ENCODE measurements around the gene EFEMP1.
A peak's percentile ranks its signal among the peaks of the same experiment; 100 is the strongest.

Gene EFEMP1

GRCh38 chr2:55918856-55919255 is 4.7 kb downstream of the EFEMP1 start:
- Histone ChIP-seq H3K4me1 (ENCODE audit: control insufficient read depth in 5 of 5, insufficient read depth in 5 of 5, low read length in 5 of 5) (peaks cover 0 to 65% (median 30%) of the 10 kb centered on the region in 5 donors), H3K4me3 (ENCODE audit: low read depth in 1 of 5, low read length in 5 of 5) (no peak overlapping the region), H3K9ac (ENCODE audit: low read length in 5 of 5) (no peak overlapping the region)

GRCh38 chr2:55917713-55918390 is 5.7 kb downstream of the EFEMP1 start:
- Histone ChIP-seq H3K9ac (ENCODE audit: low read length in 5 of 5) (peak overlapping the region in 1 of 5 donors; percentile 44), H3K4me3 (ENCODE audit: low read depth in 1 of 5, low read length in 5 of 5) (no peak overlapping the region), H3K27ac (ENCODE audit: low read depth, low read length) (no peak overlapping the region)

More at GRCh38 chr2:55918856-55919255, 4.7 kb downstream of the EFEMP1 start:
- peaks cover 6 to 22% (median 16%) of the 10 kb centered on the region in 5 donors for H3K36me3 ChIP-seq (ENCODE audit: control insufficient read depth in 5 of 5, insufficient read depth in 5 of 5, low read length in 5 of 5)
- no peaks in the 10 kb centered on the region for H3K9me3 ChIP-seq (ENCODE audit: control insufficient read depth in 5 of 5, low read length in 5 of 5)
- peaks cover 0 to 13% (median 0%) of the 10 kb centered on the region in 5 donors for H3K27me3 ChIP-seq (ENCODE audit: control insufficient read depth in 5 of 5, insufficient read depth in 4 of 5, low read length in 5 of 5)
- peak overlapping the region; percentile 55 for H3K27ac ChIP-seq (ENCODE audit: low read depth, low read length)

GRCh38 chr2:55917117-55917516 is 6.5 kb downstream of the EFEMP1 start:
- Histone ChIP-seq H3K27ac (ENCODE audit: low read depth, low read length) (no peak overlapping the region), H3K9me3 (ENCODE audit: control insufficient read depth in 5 of 5, low read length in 5 of 5) (no peaks in the 10 kb centered on the region), H3K9ac (ENCODE audit: low read length in 5 of 5) (peak overlapping the region in 1 of 5 donors; percentile 44), H3K4me1 (ENCODE audit: control insufficient read depth in 5 of 5, insufficient read depth in 5 of 5, low read length in 5 of 5) (peaks cover 0 to 51% (median 21%) of the 10 kb centered on the region in 5 donors), H3K4me3 (ENCODE audit: low read depth in 1 of 5, low read length in 5 of 5) (no peak overlapping the region), H3K27me3 (ENCODE audit: control insufficient read depth in 5 of 5, insufficient read depth in 4 of 5, low read length in 5 of 5) (peaks cover 0 to under 1% (median 0%) of the 10 kb centered on the region in 5 donors), H3K36me3 (ENCODE audit: control insufficient read depth in 5 of 5, insufficient read depth in 5 of 5, low read length in 5 of 5) (peaks cover 6 to 22% (median 16%) of the 10 kb centered on the region in 5 donors)

More at GRCh38 chr2:55917713-55918390, 5.7 kb downstream of the EFEMP1 start:
- no peaks in the 10 kb centered on the region for H3K9me3 ChIP-seq (ENCODE audit: control insufficient read depth in 5 of 5, low read length in 5 of 5)
- peaks cover 0 to 57% (median 23%) of the 10 kb centered on the region in 5 donors for H3K4me1 ChIP-seq (ENCODE audit: control insufficient read depth in 5 of 5, insufficient read depth in 5 of 5, low read length in 5 of 5)
- peaks cover 0 to 8% (median 0%) of the 10 kb centered on the region in 5 donors for H3K27me3 ChIP-seq (ENCODE audit: control insufficient read depth in 5 of 5, insufficient read depth in 4 of 5, low read length in 5 of 5)
- peaks cover 6 to 22% (median 16%) of the 10 kb centered on the region in 5 donors for H3K36me3 ChIP-seq (ENCODE audit: control insufficient read depth in 5 of 5, insufficient read depth in 5 of 5, low read length in 5 of 5)

DNA sequence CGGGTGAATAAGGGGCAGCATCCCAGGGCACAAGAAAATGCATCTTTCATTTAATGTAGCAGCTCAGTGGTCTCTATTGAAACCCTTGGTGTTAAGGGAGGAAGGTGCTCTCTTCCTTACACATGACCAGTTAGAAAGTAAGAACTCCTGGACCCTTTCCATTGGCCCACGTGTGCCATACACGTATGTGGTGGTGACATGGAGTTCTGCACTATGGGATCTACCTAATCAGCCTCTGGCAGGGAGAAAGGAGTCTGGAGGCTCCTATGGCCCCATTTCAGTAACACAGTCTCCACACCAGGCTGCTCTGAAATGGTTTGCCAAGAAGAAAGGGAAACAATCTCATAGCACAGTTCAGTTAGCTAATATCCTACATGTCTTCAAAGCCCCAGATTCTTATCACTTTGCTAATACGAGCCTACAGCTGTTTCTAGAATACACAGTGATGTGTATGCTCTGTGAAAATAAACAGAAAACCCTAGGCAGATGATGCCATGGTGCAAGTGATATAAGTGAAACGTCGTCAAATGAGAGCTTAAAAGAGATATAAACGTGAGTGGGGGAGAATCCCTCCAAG is 7.0 kb downstream of the EFEMP1 start:
- Histone ChIP-seq H3K27me3 (ENCODE audit: control insufficient read depth in 5 of 5, insufficient read depth in 4 of 5, low read length in 5 of 5) (no peaks in the 10 kb centered on the region), H3K27ac (ENCODE audit: low read depth, low read length) (peak overlapping the region; percentile 3), H3K4me1 (ENCODE audit: control insufficient read depth in 5 of 5, insufficient read depth in 5 of 5, low read length in 5 of 5) (peaks cover 0 to 45% (median 17%) of the 10 kb centered on the region in 5 donors), H3K9ac (ENCODE audit: low read length in 5 of 5) (peak overlapping the region in 2 of 5 donors; percentile 10 to 42), H3K4me3 (ENCODE audit: low read depth in 1 of 5, low read length in 5 of 5) (peak overlapping the region in 1 of 5 donors; percentile 27), H3K9me3 (ENCODE audit: control insufficient read depth in 5 of 5, low read length in 5 of 5) (no peaks in the 10 kb centered on the region), H3K36me3 (ENCODE audit: control insufficient read depth in 5 of 5, insufficient read depth in 5 of 5, low read length in 5 of 5) (peaks cover 6 to 22% (median 16%) of the 10 kb centered on the region in 5 donors)

DNA sequence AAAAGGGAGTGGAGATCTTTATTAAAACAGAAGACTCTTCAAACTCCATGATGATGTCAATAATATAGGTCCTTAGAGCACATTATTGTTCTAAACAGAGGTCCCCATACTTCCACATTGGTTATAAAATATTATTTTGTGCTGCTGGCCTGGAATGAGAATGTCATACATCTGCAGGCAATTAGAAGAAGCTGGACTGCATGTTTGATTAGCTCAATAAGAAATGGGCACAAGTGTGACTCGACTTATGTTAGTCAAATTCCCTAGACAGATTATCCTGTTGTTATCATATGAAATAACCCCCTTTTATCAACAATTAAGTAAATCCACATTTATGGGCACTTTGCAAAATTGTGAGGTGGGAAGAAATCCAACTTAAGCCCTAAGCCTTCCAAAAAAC is 8.8 kb downstream of the EFEMP1 start:
- H3K9me3 ChIP-seq (ENCODE audit: control insufficient read depth in 5 of 5, low read length in 5 of 5), result no peaks in the 10 kb centered on the region
- H3K4me1 ChIP-seq (ENCODE audit: control insufficient read depth in 5 of 5, insufficient read depth in 5 of 5, low read length in 5 of 5), result peaks cover 0 to 29% (median 10%) of the 10 kb centered on the region in 5 donors
- peak overlapping the region in 1 of 5 donors; percentile 36 for H3K9ac ChIP-seq (ENCODE audit: low read length in 5 of 5)
- H3K36me3 ChIP-seq (ENCODE audit: control insufficient read depth in 5 of 5, insufficient read depth in 5 of 5, low read length in 5 of 5), result peaks cover 6 to 20% (median 14%) of the 10 kb centered on the region in 5 donors
- H3K4me3 ChIP-seq (ENCODE audit: low read depth in 1 of 5, low read length in 5 of 5), result no peak overlapping the region
- no peaks in the 10 kb centered on the region for H3K27me3 ChIP-seq (ENCODE audit: control insufficient read depth in 5 of 5, insufficient read depth in 4 of 5, low read length in 5 of 5)
- H3K27ac ChIP-seq (ENCODE audit: low read depth, low read length), result no peak overlapping the region

- Histone ChIP-seq H3K9ac (ENCODE audit: low read length in 5 of 5) (no peak overlapping the region), H3K4me1 (ENCODE audit: control insufficient read depth in 5 of 5, insufficient read depth in 5 of 5, low read length in 5 of 5) (peaks cover 0 to 30% (median 12%) of the 10 kb centered on the region in 5 donors), H3K36me3 (ENCODE audit: control insufficient read depth in 5 of 5, insufficient read depth in 5 of 5, low read length in 5 of 5) (peaks cover 6 to 16% (median 11%) of the 10 kb centered on the region in 5 donors), H3K27ac (ENCODE audit: low read depth, low read length) (no peak overlapping the region), H3K9me3 (ENCODE audit: control insufficient read depth in 5 of 5, low read length in 5 of 5) (no peaks in the 10 kb centered on the region), H3K27me3 (ENCODE audit: control insufficient read depth in 5 of 5, insufficient read depth in 4 of 5, low read length in 5 of 5) (no peaks in the 10 kb centered on the region), H3K4me3 (ENCODE audit: low read depth in 1 of 5, low read length in 5 of 5) (no peak overlapping the region)
Observed at GRCh38 chr2:55912926-55913325, 10.7 kb downstream of the EFEMP1 start.

DNA sequence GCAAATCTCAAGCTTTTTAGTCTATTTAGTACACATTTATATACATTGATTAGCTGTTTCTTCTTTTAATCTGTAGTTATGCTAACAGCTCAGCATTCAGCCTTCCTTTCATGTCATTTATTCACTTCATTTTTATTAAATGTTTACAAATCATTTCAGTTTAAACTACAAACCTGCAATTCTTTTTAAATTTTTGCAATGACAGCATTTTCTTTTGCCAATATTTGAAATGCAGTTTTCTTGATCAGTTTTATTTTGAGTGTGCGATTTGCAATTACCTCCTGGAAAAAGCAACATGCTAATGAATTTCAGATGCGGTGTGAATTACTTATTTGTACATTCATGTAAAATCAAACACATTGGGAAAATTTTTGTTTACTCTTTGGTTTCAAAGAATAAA is 13.5 kb downstream of the EFEMP1 start:
- no peak overlapping the region for H3K27ac ChIP-seq (ENCODE audit: low read depth, low read length)
- peaks cover 0 to 10% (median 0%) of the 10 kb centered on the region in 5 donors for H3K36me3 ChIP-seq (ENCODE audit: control insufficient read depth in 5 of 5, insufficient read depth in 5 of 5, low read length in 5 of 5)
- no peak overlapping the region for H3K4me3 ChIP-seq (ENCODE audit: low read depth in 1 of 5, low read length in 5 of 5)
- H3K27me3 ChIP-seq (ENCODE audit: control insufficient read depth in 5 of 5, insufficient read depth in 4 of 5, low read length in 5 of 5), result no peaks in the 10 kb centered on the region
- H3K9ac ChIP-seq (ENCODE audit: low read length in 5 of 5), result no peak overlapping the region
- peaks cover 0 to 19% (median 5%) of the 10 kb centered on the region in 5 donors for H3K4me1 ChIP-seq (ENCODE audit: control insufficient read depth in 5 of 5, insufficient read depth in 5 of 5, low read length in 5 of 5)
- no peaks in the 10 kb centered on the region for H3K9me3 ChIP-seq (ENCODE audit: control insufficient read depth in 5 of 5, low read length in 5 of 5)

DNA sequence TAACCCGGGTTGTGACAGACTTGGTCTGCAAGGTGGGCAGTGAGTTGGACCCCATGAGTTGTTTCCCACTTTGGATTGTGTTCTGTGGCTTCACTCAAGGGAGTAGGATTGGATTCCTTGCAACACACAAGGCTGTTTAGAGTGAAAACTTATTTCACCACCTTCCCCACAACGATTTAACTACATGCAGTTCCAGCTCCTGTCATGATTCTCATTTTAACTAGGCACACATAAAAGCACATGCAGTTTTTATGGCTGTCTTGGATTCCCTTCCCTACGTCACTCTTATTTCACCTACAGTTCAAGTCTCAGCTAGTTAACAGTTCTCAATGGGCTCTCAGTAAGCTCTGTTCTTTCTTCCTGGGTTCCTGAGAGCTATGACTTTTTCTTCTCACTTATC is 15.9 kb downstream of the EFEMP1 start:
- H3K27me3 ChIP-seq (ENCODE audit: control insufficient read depth in 5 of 5, insufficient read depth in 4 of 5, low read length in 5 of 5), result no peaks in the 10 kb centered on the region
- H3K9me3 ChIP-seq (ENCODE audit: control insufficient read depth in 5 of 5, low read length in 5 of 5), result peaks cover 0 to 9% (median 0%) of the 10 kb centered on the region in 5 donors
- H3K4me3 ChIP-seq (ENCODE audit: low read depth in 1 of 5, low read length in 5 of 5), result no peak overlapping the region
- peaks cover 0 to 14% (median 0%) of the 10 kb centered on the region in 5 donors for H3K4me1 ChIP-seq (ENCODE audit: control insufficient read depth in 5 of 5, insufficient read depth in 5 of 5, low read length in 5 of 5)
- peaks cover 0 to 17% (median 0%) of the 10 kb centered on the region in 5 donors for H3K36me3 ChIP-seq (ENCODE audit: control insufficient read depth in 5 of 5, insufficient read depth in 5 of 5, low read length in 5 of 5)
- no peak overlapping the region for H3K9ac ChIP-seq (ENCODE audit: low read length in 5 of 5)
- no peak overlapping the region for H3K27ac ChIP-seq (ENCODE audit: low read depth, low read length)

DNA sequence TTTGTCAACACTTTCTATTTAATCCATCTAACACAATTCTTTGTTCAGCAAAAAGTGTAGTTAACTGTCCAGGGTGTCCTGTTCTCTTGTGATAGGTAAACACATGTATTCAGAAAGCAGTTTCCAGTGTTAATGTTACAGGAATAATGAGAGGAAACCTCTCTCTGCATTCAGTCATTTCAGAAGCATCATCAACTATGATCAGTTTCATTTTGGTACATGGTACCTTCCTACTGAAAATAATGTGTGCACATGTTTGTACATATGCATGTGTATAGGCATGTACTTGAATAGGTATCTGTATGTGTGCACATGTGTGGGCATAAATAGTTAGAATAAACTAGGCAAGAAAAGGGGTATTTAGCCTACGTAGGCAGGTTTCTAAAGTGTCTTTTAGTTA is 16.6 kb downstream of the EFEMP1 start:
- peaks cover 0 to 17% (median 0%) of the 10 kb centered on the region in 5 donors for H3K36me3 ChIP-seq (ENCODE audit: control insufficient read depth in 5 of 5, insufficient read depth in 5 of 5, low read length in 5 of 5)
- H3K4me1 ChIP-seq (ENCODE audit: control insufficient read depth in 5 of 5, insufficient read depth in 5 of 5, low read length in 5 of 5), result peaks cover 0 to 14% (median 0%) of the 10 kb centered on the region in 5 donors
- no peaks in the 10 kb centered on the region for H3K27me3 ChIP-seq (ENCODE audit: control insufficient read depth in 5 of 5, insufficient read depth in 4 of 5, low read length in 5 of 5)
- H3K9me3 ChIP-seq (ENCODE audit: control insufficient read depth in 5 of 5, low read length in 5 of 5), result peaks cover 0 to 9% (median 0%) of the 10 kb centered on the region in 5 donors
- no peak overlapping the region for H3K9ac ChIP-seq (ENCODE audit: low read length in 5 of 5)
- no peak overlapping the region for H3K4me3 ChIP-seq (ENCODE audit: low read depth in 1 of 5, low read length in 5 of 5)
- no peak overlapping the region for H3K27ac ChIP-seq (ENCODE audit: low read depth, low read length)

GRCh38 chr2:55903727-55904126 is 19.9 kb downstream of the EFEMP1 start:
- H3K4me1 ChIP-seq (ENCODE audit: control insufficient read depth in 5 of 5, insufficient read depth in 5 of 5, low read length in 5 of 5), result peaks cover 0 to 15% (median 0%) of the 10 kb centered on the region in 5 donors
- H3K27ac ChIP-seq (ENCODE audit: low read depth, low read length), result no peak overlapping the region
- H3K4me3 ChIP-seq (ENCODE audit: low read depth in 1 of 5, low read length in 5 of 5), result no peak overlapping the region
- peaks cover 0 to 9% (median 0%) of the 10 kb centered on the region in 5 donors for H3K9me3 ChIP-seq (ENCODE audit: control insufficient read depth in 5 of 5, low read length in 5 of 5)
- peaks cover 0 to 12% (median 3%) of the 10 kb centered on the region in 5 donors for H3K36me3 ChIP-seq (ENCODE audit: control insufficient read depth in 5 of 5, insufficient read depth in 5 of 5, low read length in 5 of 5)
- H3K9ac ChIP-seq (ENCODE audit: low read length in 5 of 5), result no peak overlapping the region
- H3K27me3 ChIP-seq (ENCODE audit: control insufficient read depth in 5 of 5, insufficient read depth in 4 of 5, low read length in 5 of 5), result no peaks in the 10 kb centered on the region

Data from subcutaneous abdominal adipose tissue (tissue), 5 donors.